Activated CD4-positive, alpha-beta memory T cell treated with anti-CD3 and anti-CD28 coated beads for 36 hours (primary cell): Measurements from ENCODE around the gene TUBD1. TPM values are rescaled to one million over a fixed set of nuclear protein-coding genes. Genes with fewer than 3 reads are reported as not detected.
"Not testable (repeated sequence)": the region's sequence is repeated elsewhere in the genome, so short reads cannot be mapped to it uniquely, and the experiment has no call there.

Experiments
- CTCF ChIA-PET: fragments of 350-600 bp; sonication (Branson Sonifier 250); formaldehyde crosslinking; loops from one replicate; lab custom pipeline; 2021; ENCODE audit warnings: antibody characterized with exemption, inconsistent platforms; lab: Charles Lee
- POLR2A ChIA-PET: fragments of 350-600 bp; sonication (Branson Sonifier 250); formaldehyde crosslinking; loops from one replicate; lab custom pipeline; 2021; ENCODE audit warnings: antibody characterized with exemption; lab: Charles Lee
- DNase-seq: peaks from one replicate; pipeline ENCODE4 v3.0.0-alpha.2; 2020
- H3K27ac Mint-ChIP-seq: one replicate; pipeline ENCODE4 v1.8.0; 2021; ENCODE audit warnings: mixed read lengths
- H3K27me3 Mint-ChIP-seq: one replicate; pipeline ENCODE4 v1.8.0; 2021; ENCODE audit warnings: mixed read lengths
- H3K36me3 Mint-ChIP-seq: one replicate; pipeline ENCODE4 v1.8.0; 2021; ENCODE audit warnings: mixed read lengths
- H3K4me1 Mint-ChIP-seq: one replicate; pipeline ENCODE4 v1.8.0; 2021; ENCODE audit warnings: low read depth, mixed read lengths
- H3K4me3 Mint-ChIP-seq: one replicate; pipeline ENCODE4 v1.8.0; 2021; ENCODE audit warnings: mild to moderate bottlenecking, mixed read lengths
- H3K9me3 Mint-ChIP-seq: one replicate; pipeline ENCODE4 v1.8.0; 2021; ENCODE audit warnings: mixed read lengths
- intact Hi-C: fragments of 100-400 bp; cut with micrococcal nuclease; formaldehyde crosslinking; loops from one replicate; pipeline ENCODE4 v1.15.1; 2023
- total RNA-seq, 2 experiments: library from RNA; stranded (reverse); gene quantifications; one replicate each; pipeline ENCODE4 v1.2.3, GENCODE V29; 2021

The TUBD1 gene
- total RNA-seq, 2 experiments from 2014 or later = 11.0 to 12.7 TPM

- intact Hi-C loops = loop anchor here (1.0 kb wide), 3 partner anchors 11 to 101 kb away; no protein-coding TSS in a partner anchor
- H3K4me1 Mint-ChIP-seq = peaks cover 42% of the 10 kb centered on the region
- H3K27ac Mint-ChIP-seq, H3K9me3 Mint-ChIP-seq, H3K36me3 Mint-ChIP-seq, H3K4me3 Mint-ChIP-seq, DNase-seq, H3K27me3 Mint-ChIP-seq: not testable (repeated sequence)
- POLR2A ChIA-PET = interaction anchor here (0.7 to 2.7 kb wide), 5 partner anchors 12 to 102 kb away, joined by 3 to 10 read pairs (median 4); no protein-coding TSS in a partner anchor
- CTCF ChIA-PET = interaction anchor here (0.7 to 1.7 kb wide), 13 partner anchors 16 to 120 kb away, joined by 3 to 10 read pairs (median 3); no protein-coding TSS in a partner anchor
Measured at GRCh38 chr17:59853919-59854729, 38.6 kb downstream of the TUBD1 start.

DNA sequence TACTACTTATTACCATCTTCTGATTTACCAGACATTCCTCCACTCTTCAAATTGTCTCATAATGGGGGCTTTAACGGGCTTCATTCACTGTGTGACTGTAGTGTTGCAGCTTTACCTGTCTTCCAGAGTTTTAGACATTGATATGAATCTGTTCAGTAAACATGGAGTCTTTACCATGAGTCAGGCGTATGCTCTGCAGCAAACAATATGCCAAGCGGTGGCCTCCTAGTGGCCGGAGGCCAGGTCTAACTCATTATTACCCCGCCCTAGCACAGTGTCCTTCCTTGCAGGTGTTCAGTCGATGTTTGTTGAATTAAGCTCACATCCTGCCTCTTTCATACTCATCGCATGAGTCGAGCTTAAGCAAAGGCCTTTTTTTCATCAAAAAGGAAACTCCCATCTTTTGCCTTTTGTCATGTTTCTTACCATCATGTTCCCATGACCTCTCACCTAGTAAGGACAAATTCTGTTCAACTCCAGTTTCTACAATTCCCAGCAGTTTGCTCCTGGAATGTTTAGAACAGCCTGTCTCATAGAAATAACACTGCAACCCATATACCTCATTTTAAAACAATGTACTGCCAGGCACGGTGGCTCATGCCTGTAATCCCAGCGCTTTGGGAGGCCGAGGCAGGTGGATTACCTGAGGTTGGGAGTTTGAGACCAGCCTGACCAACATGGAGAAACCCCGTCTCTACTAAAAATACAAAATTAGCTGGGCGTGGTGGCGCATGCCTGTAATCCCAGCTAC, 39.4 kb downstream of the TUBD1 start:
- Mint-ChIP-seq H3K27me3 (no peaks in the 10 kb centered on the region), H3K9me3 (peaks cover 2% of the 10 kb centered on the region), H3K4me3 (peak overlapping the region; percentile 12), H3K27ac (peak overlapping the region; percentile 84), H3K4me1 (peaks cover 48% of the 10 kb centered on the region), H3K36me3 (peaks cover 2% of the 10 kb centered on the region)
- intact Hi-C loops = loop anchor here (1.0 kb wide), 3 partner anchors 10 to 100 kb away; no protein-coding TSS in a partner anchor
- CTCF ChIA-PET = interaction anchor here (0.7 to 1.7 kb wide), 11 partner anchors 16 to 119 kb away, joined by 3 to 10 read pairs (median 3); no protein-coding TSS in a partner anchor
- POLR2A ChIA-PET = interaction anchor here (0.6 to 2.7 kb wide), 6 partner anchors 10 to 101 kb away, joined by 3 to 10 read pairs (median 4); no protein-coding TSS in a partner anchor
- DNase-seq = peak; percentile 84

DNA sequence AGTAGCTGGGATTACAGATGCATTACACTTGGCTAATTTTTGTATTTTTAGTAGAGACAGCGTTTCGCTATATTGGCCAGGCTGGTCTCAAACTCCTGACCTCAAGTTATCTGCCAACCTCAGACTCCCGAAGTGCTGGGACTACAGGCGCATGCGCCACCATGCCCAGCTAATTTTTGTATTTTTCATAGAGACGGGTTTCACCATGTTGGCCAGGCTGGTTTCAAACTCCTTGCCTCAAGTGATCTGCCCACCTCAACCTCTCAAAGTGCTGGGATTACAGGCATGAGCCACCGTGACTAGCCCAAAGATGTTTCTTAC, 39.9 kb downstream of the TUBD1 start:
- not testable (repeated sequence) for DNase-seq
- intact Hi-C loops = loop anchor here (1.0 kb wide), 3 partner anchors 10 to 100 kb away; no protein-coding TSS in a partner anchor
- H3K4me1 Mint-ChIP-seq = peaks cover 50% of the 10 kb centered on the region

DNA sequence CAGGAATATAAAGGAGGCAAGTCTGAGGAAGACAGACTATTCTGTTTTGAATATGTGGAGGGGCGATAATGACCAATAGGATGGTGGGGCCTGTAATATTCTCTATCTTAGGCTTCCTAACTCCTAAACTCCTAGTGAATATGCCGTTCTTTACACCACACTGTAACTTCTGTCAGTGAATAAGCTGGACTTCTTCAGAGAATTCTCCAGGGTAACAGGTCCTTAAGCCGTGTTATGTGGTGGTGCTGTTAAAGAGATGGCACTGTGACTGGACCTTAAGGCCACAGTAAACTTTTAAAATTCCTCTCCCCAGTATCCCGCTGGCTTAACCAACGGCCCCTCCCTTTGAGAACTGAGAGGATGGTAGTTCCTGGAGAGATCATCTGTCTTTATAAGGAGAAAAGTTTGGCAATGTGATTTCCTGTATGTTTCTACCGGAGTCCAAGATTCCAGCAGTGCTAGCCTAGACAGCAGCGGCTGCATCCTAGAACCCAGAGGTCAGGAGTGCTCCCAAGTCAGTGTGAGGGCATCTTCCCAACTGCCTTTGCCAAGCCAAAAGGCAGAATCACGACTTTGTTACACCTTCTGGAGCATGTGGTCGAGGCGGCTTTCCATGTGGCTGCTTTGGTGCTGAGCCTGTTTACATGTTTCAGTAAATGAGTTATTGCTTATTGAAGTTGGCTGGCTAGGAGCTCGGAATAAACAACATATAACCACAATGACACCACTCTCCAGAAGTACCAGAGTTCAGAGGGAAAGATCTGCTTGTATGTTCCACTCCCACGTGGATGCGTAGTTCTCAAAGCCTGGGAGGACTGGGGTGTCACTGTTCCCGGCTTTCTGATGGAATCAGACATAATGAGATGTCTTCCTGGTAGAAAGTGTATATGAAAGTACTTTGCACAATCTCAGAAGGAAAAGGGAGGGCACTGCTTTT, 41.0 kb downstream of the TUBD1 start:
- H3K36me3 Mint-ChIP-seq = peaks cover 2% of the 10 kb centered on the region
- peaks cover 2% of the 10 kb centered on the region for H3K9me3 Mint-ChIP-seq
- no peak for DNase-seq
- H3K27me3 Mint-ChIP-seq = no peaks in the 10 kb centered on the region
- H3K27ac Mint-ChIP-seq = peak overlapping the region; percentile 24
- peaks cover 55% of the 10 kb centered on the region for H3K4me1 Mint-ChIP-seq
- ChIA-PET POLR2A (interaction anchor here (2.7 to 16.8 kb wide), 2 partner anchors 22 to 97 kb away, joined by 10 to 923 read pairs; no protein-coding TSS in a partner anchor), CTCF (interaction anchor here (1.6 to 1.7 kb wide), 2 partner anchors 14 to 104 kb away, joined by 8 to 10 read pairs; no protein-coding TSS in a partner anchor)
- intact Hi-C loops = no loop called here
- H3K4me3 Mint-ChIP-seq = no peak overlapping the region

More for the DNA sequence above, 39.9 kb downstream of the TUBD1 start:
- peak overlapping the region; percentile 84 for H3K27ac Mint-ChIP-seq
- POLR2A ChIA-PET = interaction anchor here (0.6 to 2.7 kb wide), 5 partner anchors 10 to 101 kb away, joined by 3 to 10 read pairs (median 3); no protein-coding TSS in a partner anchor
- CTCF ChIA-PET = interaction anchor here (0.9 to 1.7 kb wide), 9 partner anchors 15 to 118 kb away, joined by 3 to 10 read pairs (median 3); no protein-coding TSS in a partner anchor
- H3K36me3 Mint-ChIP-seq, H3K27me3 Mint-ChIP-seq, H3K9me3 Mint-ChIP-seq: not testable (repeated sequence)
- peak overlapping the region; percentile 12 for H3K4me3 Mint-ChIP-seq

- ChIA-PET CTCF (interaction anchor here (0.6 to 5.7 kb wide), 3 partner anchors 25 to 103 kb away, joined by 5 to 58 read pairs (median 6); no protein-coding TSS in a partner anchor), POLR2A (interaction anchor here (0.9 to 27.5 kb wide), 5 partner anchors 10 to 97 kb away, joined by 3 to 1283 read pairs (median 55); no protein-coding TSS in a partner anchor)
- H3K36me3 Mint-ChIP-seq, H3K27ac Mint-ChIP-seq, DNase-seq, H3K9me3 Mint-ChIP-seq, H3K4me3 Mint-ChIP-seq, intact Hi-C loops, H3K27me3 Mint-ChIP-seq: not testable (repeated sequence)
- peaks cover 63% of the 10 kb centered on the region for H3K4me1 Mint-ChIP-seq
Measured at GRCh38 chr17:59850311-59850710, 42.4 kb downstream of the TUBD1 start.

DNA sequence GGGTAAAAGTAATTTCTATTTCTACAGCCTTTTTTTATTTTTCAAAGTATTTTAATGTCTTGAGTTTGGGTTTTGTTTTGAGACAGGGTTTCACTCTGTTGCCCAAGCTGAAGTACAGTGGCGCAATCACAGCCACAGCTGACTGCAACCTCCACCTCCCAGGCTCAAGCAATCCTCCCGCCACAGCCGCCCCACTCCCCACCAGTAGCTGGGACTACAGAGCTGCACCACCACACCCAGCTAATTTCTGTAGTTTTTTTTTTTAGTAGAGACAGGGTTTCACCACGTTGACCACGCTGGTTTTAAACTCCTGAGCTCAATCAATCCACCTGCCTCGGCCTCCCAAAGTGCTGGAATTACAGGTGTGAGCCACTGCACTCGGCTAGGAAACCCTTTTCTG, 44.0 kb downstream of the TUBD1 start:
- intact Hi-C loops = loop anchor here (5.0 to 10.0 kb wide), 3 partner anchors 44 to 484 kb away; partner anchors contain the start of genes CLTC, RPS6KB1 and TUBD1
- Mint-ChIP-seq H3K4me1 (peaks cover 75% of the 10 kb centered on the region), H3K27ac (peak overlapping the region; percentile 89), H3K36me3 (peaks cover 4% of the 10 kb centered on the region), H3K9me3 (peaks cover 2% of the 10 kb centered on the region), H3K27me3 (peaks cover 2% of the 10 kb centered on the region), H3K4me3 (peak overlapping the region; percentile 40)
- ChIA-PET POLR2A (interaction anchor here (1.0 to 27.5 kb wide), 6 partner anchors 10 to 96 kb away, joined by 3 to 1283 read pairs (median 54); partner anchors contain the start of genes RPS6KB1 and TUBD1), CTCF (interaction anchor here (0.7 to 5.7 kb wide), 4 partner anchors 11 to 96 kb away, joined by 3 to 58 read pairs (median 4); no protein-coding TSS in a partner anchor)
- DNase-seq = peak; percentile 81

DNA sequence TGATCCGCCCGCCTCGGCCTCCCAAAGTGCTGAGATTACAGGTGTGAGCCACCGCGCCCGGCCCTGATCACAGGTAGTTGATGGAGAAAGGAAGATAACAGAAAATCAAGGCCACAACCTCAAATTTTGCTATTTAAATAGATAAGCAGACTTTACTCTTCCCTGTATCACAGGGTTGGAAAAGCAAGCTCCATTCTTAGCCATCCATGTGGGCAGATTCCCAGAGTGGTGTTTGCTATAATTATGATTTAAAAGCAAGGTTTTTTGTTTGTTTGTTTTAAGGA, 44.4 kb downstream of the TUBD1 start:
- intact Hi-C loops = loop anchor here (5.0 to 10.0 kb wide), 3 partner anchors 44 to 484 kb away; partner anchors contain the start of genes CLTC, RPS6KB1 and TUBD1
- Mint-ChIP-seq H3K36me3 (peaks cover 8% of the 10 kb centered on the region), H3K27me3 (peaks cover 2% of the 10 kb centered on the region), H3K9me3 (peaks cover 2% of the 10 kb centered on the region), H3K4me1 (peaks cover 77% of the 10 kb centered on the region), H3K4me3 (no peak overlapping the region), H3K27ac (peak overlapping the region; percentile 49)
- CTCF ChIA-PET = interaction anchor here (0.9 to 5.7 kb wide), 3 partner anchors 23 to 95 kb away, joined by 4 to 58 read pairs (median 5); no protein-coding TSS in a partner anchor
- no peak for DNase-seq
- POLR2A ChIA-PET = interaction anchor here (1.0 to 27.5 kb wide), 6 partner anchors 10 to 95 kb away, joined by 3 to 1283 read pairs (median 54); partner anchors contain the start of genes RPS6KB1 and TUBD1

GRCh38 chr17:59846394-59847165, 46.2 kb downstream of the TUBD1 start:
- ChIA-PET POLR2A (interaction anchor here (1.0 to 27.5 kb wide), 6 partner anchors 8 to 93 kb away, joined by 3 to 1283 read pairs (median 54); no protein-coding TSS in a partner anchor), CTCF (interaction anchor here (0.6 to 5.7 kb wide), 5 partner anchors 13 to 114 kb away, joined by 3 to 58 read pairs (median 4); no protein-coding TSS in a partner anchor)
- Mint-ChIP-seq H3K27ac (peak overlapping the region; percentile 100), H3K36me3 (peaks cover 23% of the 10 kb centered on the region), H3K9me3 (no peaks in the 10 kb centered on the region), H3K27me3 (peaks cover 2% of the 10 kb centered on the region), H3K4me3 (peak overlapping the region; percentile 60), H3K4me1 (peaks cover 68% of the 10 kb centered on the region)
- intact Hi-C loops = loop anchor here (5.0 to 10.0 kb wide), 3 partner anchors 46 to 482 kb away; partner anchors contain the start of genes CLTC, RPS6KB1 and TUBD1
- peak; percentile 31 for DNase-seq

GRCh38 chr17:59845595-59846393, 46.9 kb downstream of the TUBD1 start:
- H3K4me3 Mint-ChIP-seq = peak overlapping the region; percentile 60
- peaks cover 31% of the 10 kb centered on the region for H3K36me3 Mint-ChIP-seq
- peaks cover 3% of the 10 kb centered on the region for H3K9me3 Mint-ChIP-seq
- H3K27me3 Mint-ChIP-seq = peaks cover 6% of the 10 kb centered on the region
- POLR2A ChIA-PET = interaction anchor here (0.6 to 27.5 kb wide), 7 partner anchors 7 to 132 kb away, joined by 3 to 1283 read pairs (median 54); no protein-coding TSS in a partner anchor
- intact Hi-C loops = loop anchor here (5.0 to 10.0 kb wide), 3 partner anchors 47 to 481 kb away; partner anchors contain the start of genes CLTC, RPS6KB1 and TUBD1
- H3K4me1 Mint-ChIP-seq = peaks cover 72% of the 10 kb centered on the region
- peak; percentile 68 for DNase-seq
- CTCF ChIA-PET = interaction anchor here (1.0 to 5.7 kb wide), 3 partner anchors 16 to 93 kb away, joined by 3 to 58 read pairs (median 5); no protein-coding TSS in a partner anchor
- H3K27ac Mint-ChIP-seq = peak overlapping the region; percentile 100
